ENCODE results near the gene UTP11. TPM values are rescaled to one million over a fixed set of nuclear protein-coding genes. Genes with fewer than 3 reads are reported as not detected.
"Not testable (repeated sequence)": the region's sequence is repeated elsewhere in the genome, so short reads cannot be mapped to it uniquely, and the experiment has no call there.

UTP11 gene
- total RNA-seq = 34.2 TPM

GRCh38 chr1:38012363-38013226 lies at the start of gene UTP11:
TSS of gene UTP11 (plus strand) at chr1:38012734. CDS start at chr1:38012803, 69 bp downstream.
- peak; percentile 96 for DNase-seq (ENCODE audit: low spot score)

GRCh38 chr1:37964106-37964505 lies 48.4 kb upstream of the UTP11 start:
- not testable (repeated sequence) for DNase-seq (ENCODE audit: low spot score)

DNA sequence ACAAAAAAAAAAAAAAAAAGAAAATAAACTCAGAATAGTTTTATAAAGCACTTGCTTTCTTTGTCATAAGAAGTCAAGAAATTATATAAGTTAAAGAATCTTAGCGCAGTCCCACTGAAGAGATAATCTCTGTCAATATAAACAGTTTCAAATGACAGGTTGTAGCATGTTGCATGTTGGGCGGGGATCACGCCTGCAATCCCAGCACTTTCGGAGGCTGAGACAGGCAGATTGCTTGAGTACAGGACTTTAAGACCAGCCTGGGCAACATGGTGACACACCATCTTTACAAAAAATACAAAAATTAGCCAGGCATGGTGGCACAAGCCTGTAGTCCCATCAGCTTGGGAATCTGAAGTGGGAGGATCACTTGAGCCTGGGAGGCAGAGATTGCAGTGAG lies 47.2 kb upstream of the UTP11 start:
- no peak for DNase-seq (ENCODE audit: low spot score)

GRCh38 chr1:37973684-37974083 lies 38.9 kb upstream of the UTP11 start:
- DNase-seq (ENCODE audit: low spot score) = not testable (repeated sequence)

- no peak for DNase-seq (ENCODE audit: low spot score)
Observed at GRCh38 chr1:37974567-37974966, 38.0 kb upstream of the UTP11 start.

- DNase-seq (ENCODE audit: low spot score) = not testable (repeated sequence)
Observed at GRCh38 chr1:37975083-37975482, 37.5 kb upstream of the UTP11 start.

DNA sequence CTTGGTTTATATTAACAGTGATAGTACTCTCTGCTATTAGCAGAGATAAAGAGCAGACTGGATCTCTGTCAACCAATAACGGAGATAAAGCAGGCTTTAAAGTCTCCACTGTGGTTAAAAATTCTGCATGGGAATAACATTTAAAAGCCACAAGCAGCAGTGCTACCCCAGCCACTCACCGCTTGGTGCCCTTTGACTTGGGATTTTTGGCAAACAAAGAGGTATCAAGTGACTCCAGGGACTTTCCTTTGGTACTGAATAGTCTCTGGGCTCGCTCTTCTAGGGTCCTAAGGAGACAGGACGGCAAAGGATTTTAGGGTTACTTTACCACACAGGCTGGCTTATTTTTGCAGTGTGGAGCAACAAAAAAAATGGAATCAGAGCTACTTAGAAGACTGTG lies 34.0 kb upstream of the UTP11 start:
- no peak for DNase-seq (ENCODE audit: low spot score)

DNA sequence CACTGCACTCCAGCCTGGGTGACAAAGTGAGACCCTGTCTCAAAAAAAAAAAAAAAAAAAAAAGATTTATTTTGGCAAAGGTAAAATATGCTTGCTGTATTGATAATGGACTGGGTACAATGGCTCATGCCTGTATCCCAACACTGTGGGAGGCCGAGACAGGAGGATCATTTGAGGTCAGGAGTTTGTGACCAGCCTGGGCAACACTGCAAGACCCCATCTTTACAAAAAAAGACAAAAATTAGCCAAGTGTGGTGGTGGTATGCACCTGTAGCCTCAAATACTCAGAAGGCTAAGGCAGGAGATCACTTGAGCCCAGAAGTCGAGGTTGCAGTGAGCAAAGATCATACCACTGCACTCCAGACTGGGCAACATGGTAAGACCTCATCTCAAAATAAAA lies 29.0 kb upstream of the UTP11 start:
- no peak for DNase-seq (ENCODE audit: low spot score)

DNA sequence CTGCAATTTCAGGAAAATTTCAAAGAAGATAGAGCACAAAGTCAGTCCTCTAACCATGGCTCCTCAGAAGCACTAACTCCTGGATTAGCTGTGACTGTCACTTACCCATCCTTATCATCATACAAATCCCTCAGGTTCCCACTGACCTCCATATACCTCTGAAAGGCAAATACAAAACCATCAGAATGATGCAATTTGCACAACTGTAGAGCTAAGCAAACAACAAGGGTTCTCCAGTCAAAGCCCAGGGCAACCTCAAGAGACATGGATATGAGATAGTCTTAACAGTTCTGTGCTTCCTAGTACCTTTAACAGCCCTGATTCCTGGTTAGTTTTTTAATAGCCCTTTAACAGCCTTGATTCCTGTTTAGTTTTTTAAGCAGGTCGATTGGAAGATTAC lies 24.9 kb upstream of the UTP11 start:
- DNase-seq (ENCODE audit: low spot score) = no peak

- peak; percentile 50 for DNase-seq (ENCODE audit: low spot score)
Observed at GRCh38 chr1:37989361-37989930, 23.1 kb upstream of the UTP11 start.

DNA sequence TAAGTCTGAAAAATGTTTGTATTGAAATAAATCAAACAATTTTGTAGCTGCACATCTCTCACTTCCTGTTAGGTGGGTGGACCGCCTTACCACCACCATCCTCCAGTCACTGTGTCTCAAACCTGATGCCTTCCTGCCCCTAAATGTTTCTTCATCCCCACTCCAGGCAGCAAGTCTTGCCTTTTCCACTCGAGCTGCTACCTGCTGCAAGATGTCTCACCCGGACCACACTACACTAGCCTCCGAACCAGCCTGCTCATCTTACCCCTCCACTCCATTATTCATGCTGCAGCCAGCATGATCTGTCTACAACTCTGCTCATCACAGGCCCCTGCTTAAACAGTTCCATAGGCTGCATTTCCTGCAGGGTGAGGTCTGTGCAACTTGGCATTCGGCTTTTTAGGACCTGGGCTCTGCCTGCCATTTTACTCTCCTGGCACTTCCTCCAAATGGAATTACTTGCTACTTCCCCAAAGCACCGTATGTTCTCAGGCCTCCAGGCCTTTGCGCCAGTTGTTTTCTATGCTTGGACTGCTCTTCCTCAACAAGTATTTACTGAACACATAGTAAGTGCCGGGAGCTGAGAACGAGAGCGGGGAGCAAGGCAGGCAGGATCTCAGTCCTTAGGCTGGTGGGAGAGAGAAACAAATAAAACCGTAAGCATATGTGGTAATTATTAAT lies 17.5 kb upstream of the UTP11 start:
- DNase-seq (ENCODE audit: low spot score) = no peak

- DNase-seq (ENCODE audit: low spot score) = peak; percentile 90
Observed at GRCh38 chr1:37995751-37996345, 16.7 kb upstream of the UTP11 start.

DNA sequence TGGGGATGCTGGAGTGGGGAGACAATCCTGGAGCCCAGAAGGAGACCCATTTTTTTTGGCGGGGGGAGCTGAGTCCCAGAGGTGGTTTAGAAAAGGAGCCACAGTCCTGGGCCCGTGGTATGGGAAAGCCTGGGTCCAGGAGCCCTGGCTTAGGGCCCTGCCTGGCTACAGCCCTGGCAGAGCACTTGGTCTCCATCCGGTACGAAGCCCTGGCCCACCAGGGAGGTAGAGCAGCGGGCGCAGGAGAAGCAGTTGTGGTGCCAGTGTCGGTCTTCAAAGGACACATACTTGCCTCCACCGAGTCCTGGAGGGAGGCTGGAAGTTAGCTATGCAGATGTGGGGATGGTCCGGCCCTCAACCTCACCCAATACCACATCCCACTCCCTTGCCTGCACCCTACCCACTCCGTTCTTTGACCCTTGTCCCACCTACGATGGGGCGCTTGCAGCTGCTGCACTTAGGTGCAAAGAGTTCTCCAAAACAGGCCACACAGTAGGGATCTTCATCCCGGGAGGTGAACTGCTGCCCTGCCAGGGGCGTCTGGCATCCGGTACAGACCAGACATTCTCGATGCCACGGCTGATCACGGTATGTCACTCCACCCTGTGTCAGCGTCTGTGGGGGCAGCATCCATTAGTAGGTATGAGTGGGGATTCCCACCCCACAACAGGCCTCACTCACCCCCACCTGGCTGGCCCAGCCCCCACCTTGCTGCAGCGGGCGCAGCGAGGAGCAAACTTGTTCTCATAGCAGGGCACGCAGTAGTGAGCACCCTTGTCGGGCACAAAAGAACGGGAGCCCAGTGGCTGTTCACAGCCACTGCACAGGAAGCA lies 15.1 kb upstream of the UTP11 start:
- DNase-seq (ENCODE audit: low spot score) = peak; percentile 49

- no peak for DNase-seq (ENCODE audit: low spot score)
Observed at GRCh38 chr1:37998089-37998808, 14.3 kb upstream of the UTP11 start.

GRCh38 chr1:37998913-37999429 lies 13.6 kb upstream of the UTP11 start:
- DNase-seq (ENCODE audit: low spot score) = no peak

DNA sequence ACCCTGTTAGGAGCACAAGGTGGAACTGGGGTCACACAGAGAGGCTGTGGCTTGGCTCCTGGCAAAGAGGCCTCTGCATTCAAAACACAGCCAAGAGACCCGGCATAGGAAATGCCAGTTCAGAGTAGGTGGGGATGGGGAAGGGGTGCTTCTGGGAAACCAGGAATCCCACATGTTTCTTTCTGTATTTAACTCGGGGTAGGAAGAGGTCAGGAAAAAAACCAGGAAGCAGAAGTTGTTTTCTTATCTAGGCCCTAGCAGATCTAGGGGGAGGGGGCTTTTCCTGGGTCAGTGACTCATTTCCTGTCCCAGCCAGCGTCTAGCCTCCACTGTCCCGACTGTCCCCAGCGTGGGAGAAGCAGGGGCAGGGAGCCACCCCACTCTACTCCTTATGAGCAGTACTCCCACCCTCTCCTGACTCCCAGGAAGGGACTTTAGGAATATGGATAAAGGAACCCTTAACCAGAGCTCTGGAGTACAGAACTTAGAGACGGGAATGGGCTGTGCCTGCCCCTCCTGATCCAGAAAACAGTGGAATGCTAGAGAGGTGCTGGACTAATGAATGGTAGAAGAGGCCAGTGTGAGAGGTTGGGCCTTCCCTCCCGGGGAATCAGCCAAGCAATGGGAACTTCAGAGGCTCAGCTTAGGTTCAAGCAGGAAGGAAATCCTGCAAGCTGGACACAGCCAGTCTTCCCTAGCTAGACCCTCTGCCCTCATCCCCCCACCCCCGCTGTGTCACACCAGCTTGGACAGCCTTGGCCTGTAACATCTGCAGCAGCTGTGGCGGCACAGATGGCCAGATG lies 12.9 kb upstream of the UTP11 start:
- DNase-seq (ENCODE audit: low spot score) = peak; percentile 64

DNA sequence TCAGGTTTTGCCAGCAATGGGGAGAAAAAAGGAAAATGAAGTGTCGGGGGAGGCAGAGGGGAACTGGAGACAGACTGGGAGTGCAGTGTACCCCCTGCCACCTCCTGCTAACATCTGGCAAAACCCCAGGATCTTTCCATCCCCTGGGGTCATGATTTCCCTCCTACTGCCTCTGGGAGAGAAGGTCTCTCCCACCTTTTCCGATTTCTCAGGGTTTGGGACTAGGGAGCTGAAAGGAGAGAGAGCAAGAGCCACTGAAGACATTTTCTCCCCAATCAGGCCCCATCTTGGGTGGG lies 12.4 kb upstream of the UTP11 start:
- no peak for DNase-seq (ENCODE audit: low spot score)

DNA sequence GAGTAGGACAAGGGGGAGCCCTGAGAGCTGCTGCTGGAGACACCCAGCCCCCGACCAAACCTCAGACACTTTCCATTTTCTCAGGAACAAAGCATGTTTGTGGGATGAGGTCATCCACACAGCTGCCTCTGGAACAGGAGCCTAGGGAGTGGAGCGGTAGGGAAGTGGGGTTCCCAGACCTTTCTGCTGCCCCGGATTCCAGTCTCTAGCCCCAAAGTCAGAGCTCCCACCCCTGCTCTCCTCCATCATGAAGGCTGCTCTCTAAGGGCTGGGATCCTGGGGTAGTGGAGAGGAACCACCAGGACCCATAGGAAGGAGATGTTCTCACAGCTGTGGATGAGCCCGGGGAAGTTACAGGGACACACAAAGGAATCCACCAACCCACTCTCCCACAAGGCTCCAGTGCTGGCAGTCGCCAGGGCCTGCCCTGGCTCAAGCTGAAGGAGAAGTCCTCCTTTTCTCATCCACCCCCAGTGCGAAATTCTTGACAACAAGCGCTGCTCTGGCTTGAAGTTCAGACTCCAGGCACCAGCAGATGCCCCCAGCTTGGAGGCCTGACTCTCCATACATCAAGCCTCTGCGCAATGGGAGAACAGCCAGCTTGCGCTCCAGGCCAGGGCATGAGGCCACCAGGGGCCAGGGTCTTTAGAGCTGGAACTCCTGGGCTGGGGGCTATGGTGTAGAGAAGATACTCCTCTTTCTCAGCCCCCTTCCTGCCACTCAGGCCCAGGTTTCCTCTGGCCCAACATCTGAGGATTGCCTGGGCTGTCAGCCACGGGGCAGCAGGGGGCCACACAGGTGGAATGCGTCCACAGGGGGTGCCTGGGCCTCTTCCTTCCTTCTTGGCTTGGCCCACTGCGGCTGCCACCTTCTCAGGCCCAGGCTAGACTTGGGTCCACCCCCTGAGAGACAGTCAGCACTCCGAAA lies 11.7 kb upstream of the UTP11 start:
- DNase-seq (ENCODE audit: low spot score) = no peak

All from ureter (tissue), 1 donor.